OCI-LY3 (cell line): ENCODE data around the gene FNBP1.

Experiments
- H2AFZ ChIP-seq: fragments of 200-600, 300-600 bp; shearing (Covaris generic); 2 replicates; pipeline ENCODE4 v1.6.0; 2014; ENCODE audit warnings: antibody characterized with exemption, low read depth, low read length
- H3K27ac ChIP-seq: fragments of 200-600, 300-600 bp; sonication (generic); 2 replicates; pipeline ENCODE4 v1.5.1; 2014; ENCODE audit warnings: mild to moderate bottlenecking, low read length, moderate library complexity, mixed read lengths
- H3K27me3 ChIP-seq: fragments of 200-600, 300-600 bp; sonication (generic); 2 replicates; pipeline ENCODE4 v1.6.1; 2014; ENCODE audit warnings: low read depth, low read length, mixed read lengths
- H3K36me3 ChIP-seq: fragments of 200-600, 300-600 bp; sonication (generic); replicated peaks from 2 replicates; pipeline ENCODE3; 2014; ENCODE audit warnings: low read depth, low read length, mixed read lengths
- H3K4me1 ChIP-seq: fragments of 300-600, 200-600 bp; sonication (generic); 2 replicates; pipeline ENCODE4 v1.6.1; 2014; ENCODE audit warnings: low read length, mixed read lengths
- H3K4me2 ChIP-seq: fragments of 200-600, 300-600 bp; sonication (generic); 2 replicates; pipeline ENCODE4 v1.6.1; 2014; ENCODE audit warnings: low read length, mixed read lengths
- H3K4me3 ChIP-seq: fragments of 300-600, 200-600 bp; sonication (generic); 2 replicates; pipeline ENCODE4 v1.5.1; 2014; ENCODE audit warnings: antibody characterized with exemption, mild to moderate bottlenecking, low read length, moderate library complexity
- H3K79me2 ChIP-seq: fragments of 300-600, 200-600 bp; shearing (Covaris generic); 2 replicates; pipeline ENCODE4 v1.6.1; 2014; ENCODE audit warnings: mild to moderate bottlenecking, low read length, mixed read lengths
- H3K9ac ChIP-seq: fragments of 300-600, 200-600 bp; shearing (Covaris generic); 2 replicates; pipeline ENCODE4 v1.6.0; 2014; ENCODE audit warnings: mild to moderate bottlenecking, low read length, moderate library complexity
- H3K9me3 ChIP-seq: fragments of 200-600, 300-600 bp; shearing (Covaris generic); 2 replicates; pipeline ENCODE4 v1.6.1; 2014; ENCODE audit warnings: low read length, mixed read lengths; ENCODE audit not compliant: insufficient read depth
- H4K20me1 ChIP-seq: fragments of 200-600, 300-600 bp; sonication (generic); 2 replicates; pipeline ENCODE4 v1.6.1; 2016; ENCODE audit warnings: low read length, mixed read lengths; ENCODE audit not compliant: insufficient read depth
- CTCF ChIP-seq: fragments of 200-600, 300-600 bp; sonication (generic); IDR thresholded peaks from 2 replicates; pipeline ENCODE4 v1.5.1; 2014; ENCODE audit warnings: antibody characterized with exemption, low read length, low read depth
- EZH2phosphoT487 ChIP-seq: fragments of 200-600 bp; shearing (Covaris generic); IDR thresholded peaks from 2 replicates; pipeline ENCODE4 v1.6.1; 2018; ENCODE audit warnings: antibody characterized with exemption, mixed run types, low read depth

The FNBP1 gene

GRCh38 chr9:130042406-130042884 lies 544 bp downstream of the FNBP1 start:
- H3K4me2 ChIP-seq = peak overlapping the region; percentile 56

GRCh38 chr9:130041648-130042405 lies 1.2 kb downstream of the FNBP1 start:
- Histone ChIP-seq H3K79me2 (peaks cover 91% of the 10 kb centered on the region), H3K27me3 (no peaks in the 10 kb centered on the region), H3K9ac (peak overlapping the region; percentile 98), H3K27ac (peak overlapping the region; percentile 99), H3K4me1 (peaks cover 51% of the 10 kb centered on the region), H3K9me3 (no peaks in the 10 kb centered on the region), H3K4me2 (peak overlapping the region; percentile 56), H2AFZ (no peak overlapping the region), H4K20me1 (peaks cover 16% of the 10 kb centered on the region; the same call in 1 of the 2 replicates), H3K36me3 (peaks cover 35% of the 10 kb centered on the region), H3K4me3 (peak overlapping the region; percentile 80)
- TF ChIP-seq EZH2phosphoT487 (no peak), CTCF (no peak)

More at GRCh38 chr9:130042406-130042884, 544 bp downstream of the FNBP1 start:
- Histone ChIP-seq H3K4me3 (peak overlapping the region; percentile 80), H3K27me3 (no peaks in the 10 kb centered on the region), H3K9ac (peak overlapping the region; percentile 98), H3K4me1 (peaks cover 45% of the 10 kb centered on the region), H2AFZ (no peak overlapping the region), H3K9me3 (no peaks in the 10 kb centered on the region), H4K20me1 (peaks cover 11% of the 10 kb centered on the region; the same call in 1 of the 2 replicates), H3K36me3 (peaks cover 31% of the 10 kb centered on the region), H3K27ac (peak overlapping the region; percentile 99), H3K79me2 (peaks cover 85% of the 10 kb centered on the region)
- TF ChIP-seq EZH2phosphoT487 (no peak), CTCF (no peak)

- H3K4me2 ChIP-seq = peak overlapping the region; percentile 56
- peak overlapping the region; percentile 99 for H3K27ac ChIP-seq
- no peak overlapping the region for H2AFZ ChIP-seq
- peaks cover 39% of the 10 kb centered on the region for H3K36me3 ChIP-seq
- H3K4me1 ChIP-seq = peaks cover 57% of the 10 kb centered on the region
- H3K9me3 ChIP-seq = no peaks in the 10 kb centered on the region
- peaks cover 21% of the 10 kb centered on the region for H4K20me1 ChIP-seq
- H3K9ac ChIP-seq = peak overlapping the region; percentile 98
- no peaks in the 10 kb centered on the region for H3K27me3 ChIP-seq
- H3K4me3 ChIP-seq = peak overlapping the region; percentile 80
- H3K79me2 ChIP-seq = peaks cover 97% of the 10 kb centered on the region
- TF ChIP-seq CTCF (no peak), EZH2phosphoT487 (no peak)
Observed at GRCh38 chr9:130040984-130041647, 1.9 kb downstream of the FNBP1 start.

- Histone ChIP-seq H3K27ac (peak overlapping the region; percentile 99), H3K9me3 (no peaks in the 10 kb centered on the region), H2AFZ (no peak overlapping the region), H3K4me2 (peak overlapping the region; percentile 78), H3K36me3 (peaks cover 49% of the 10 kb centered on the region), H3K4me1 (peaks cover 58% of the 10 kb centered on the region), H3K9ac (peak overlapping the region; percentile 98), H4K20me1 (peaks cover 35% of the 10 kb centered on the region), H3K4me3 (peak overlapping the region; percentile 80), H3K79me2 (peaks cover 99% of the 10 kb centered on the region), H3K27me3 (no peaks in the 10 kb centered on the region)
- TF ChIP-seq CTCF (peak; percentile 28; the same call in 1 of the 2 replicates), EZH2phosphoT487 (no peak)
Observed at GRCh38 chr9:130039528-130040147, 3.4 kb downstream of the FNBP1 start.
